WTC11 (cell line): Measurements from ENCODE around the gene ZDHHC22. TPM values are rescaled to one million over a fixed set of nuclear protein-coding genes. Genes with fewer than 3 reads are reported as not detected.

ENCODE experiments used
- ATAC-seq: fragments of 200-7000 bp; cut with Tn5 transposase; 2 replicates; pipeline ENCODE4 v1.10.0; 2021; ENCODE audit warnings: mild to moderate bottlenecking, moderate library complexity
- CTCF ChIA-PET: fragments of 300-600 bp; sonication (Branson Sonifier 250); formaldehyde crosslinking; loops from one replicate; lab custom pipeline; 2021; ENCODE audit warnings: antibody characterized with exemption; lab: Charles Lee
- POLR2A ChIA-PET: fragments of 350-600 bp; sonication (Branson Sonifier 250); formaldehyde crosslinking; loops from one replicate; lab custom pipeline; 2021; ENCODE audit warnings: antibody characterized with exemption; lab: Charles Lee
- DNase-seq: peaks from one replicate; pipeline ENCODE4 v3.0.0; 2021; ENCODE audit warnings: low spot score
- H3K27ac Mint-ChIP-seq: 2 replicates; pipeline ENCODE4 v1.8.0; 2021; ENCODE audit warnings: mixed read lengths
- H3K27me3 Mint-ChIP-seq: 2 replicates; pipeline ENCODE4 v1.8.0; 2021; ENCODE audit warnings: low read depth, mild to moderate bottlenecking, moderate library complexity, mixed read lengths
- H3K36me3 Mint-ChIP-seq: 2 replicates; pipeline ENCODE4 v1.8.0; 2021; ENCODE audit warnings: mixed read lengths
- H3K4me1 Mint-ChIP-seq: 2 replicates; pipeline ENCODE4 v1.8.0; 2022; ENCODE audit warnings: mixed read lengths
- H3K4me3 Mint-ChIP-seq: 2 replicates; pipeline ENCODE4 v1.8.0; 2021; ENCODE audit warnings: mild to moderate bottlenecking, moderate library complexity, mixed read lengths
- H3K9me3 Mint-ChIP-seq: 2 replicates; pipeline ENCODE4 v1.8.0; 2021; ENCODE audit warnings: mixed read lengths
- ARID4B ChIP-seq: sonication (generic); formaldehyde crosslinking; IDR thresholded peaks from 2 replicates; pipeline ENCODE4 v1.8.0; 2023; ENCODE audit warnings: missing genetic modification reagents, mild to moderate bottlenecking, borderline replicate concordance
- E2F5 ChIP-seq: sonication (generic); formaldehyde crosslinking; IDR thresholded peaks from 2 replicates; pipeline ENCODE4 v1.8.1; 2022; ENCODE audit warnings: mild to moderate bottlenecking, moderate library complexity, missing genetic modification reagents
- ERG ChIP-seq: fragments of 250-450 bp; sonication (Bioruptor Pico); IDR thresholded peaks from 2 replicates; pipeline ENCODE4 v1.8.0; 2021; ENCODE audit warnings: mild to moderate bottlenecking
- ESRRA ChIP-seq: sonication (generic); formaldehyde crosslinking; IDR thresholded peaks from 2 replicates; pipeline ENCODE4 v1.8.1; 2022; ENCODE audit warnings: mild to moderate bottlenecking, missing genetic modification reagents, borderline replicate concordance
- ETV6 ChIP-seq: sonication (generic); formaldehyde crosslinking; IDR thresholded peaks from 2 replicates; pipeline ENCODE4 v1.8.1; 2022; ENCODE audit warnings: mild to moderate bottlenecking, missing genetic modification reagents
- FOXJ3 ChIP-seq: sonication (generic); formaldehyde crosslinking; IDR thresholded peaks from 2 replicates; pipeline ENCODE4 v1.9.0; 2021; ENCODE audit warnings: missing genetic modification reagents, mild to moderate bottlenecking, borderline replicate concordance
- FOXP1 ChIP-seq: sonication (generic); formaldehyde crosslinking; IDR thresholded peaks from 2 replicates; pipeline ENCODE4 v1.8.0; 2022; ENCODE audit warnings: missing genetic modification reagents, mild to moderate bottlenecking, moderate library complexity, borderline replicate concordance
- IRF2 ChIP-seq: sonication (generic); formaldehyde crosslinking; IDR thresholded peaks from 2 replicates; pipeline ENCODE4 v1.8.0; 2022; ENCODE audit warnings: low read depth, missing genetic modification reagents, borderline replicate concordance
- JUN ChIP-seq: sonication (generic); formaldehyde crosslinking; IDR thresholded peaks from 2 replicates; pipeline ENCODE4 v1.8.0; 2023; ENCODE audit warnings: mild to moderate bottlenecking, missing genetic modification reagents
- MAX ChIP-seq: sonication (generic); formaldehyde crosslinking; IDR thresholded peaks from 2 replicates; pipeline ENCODE4 v1.8.0; 2022; ENCODE audit warnings: mild to moderate bottlenecking, missing genetic modification reagents
- RELA ChIP-seq: sonication (generic); formaldehyde crosslinking; IDR thresholded peaks from 2 replicates; pipeline ENCODE4 v1.8.1; 2022; ENCODE audit warnings: missing genetic modification reagents, mild to moderate bottlenecking, borderline replicate concordance
- TP53 ChIP-seq: sonication (generic); formaldehyde crosslinking; IDR thresholded peaks from 2 replicates; pipeline ENCODE4 v1.8.1; 2023; ENCODE audit warnings: mild to moderate bottlenecking, missing genetic modification reagents
- USF2 ChIP-seq: sonication (generic); formaldehyde crosslinking; IDR thresholded peaks from 2 replicates; pipeline ENCODE4 v1.8.1; 2023; ENCODE audit warnings: mild to moderate bottlenecking, missing genetic modification reagents, moderate library complexity
- ZNF416 ChIP-seq: fragments of 250-450 bp; sonication (Bioruptor Pico); IDR thresholded peaks from 2 replicates; pipeline ENCODE4 v1.9.0; 2021; ENCODE audit warnings: mild to moderate bottlenecking, inconsistent platforms
- ZNF425 ChIP-seq: fragments of 250-450 bp; sonication (Bioruptor Pico); conservative IDR thresholded peaks from 2 replicates; pipeline ENCODE4 v1.9.0; 2021; ENCODE audit warnings: mild to moderate bottlenecking
- ZNF532 ChIP-seq: fragments of 250-450 bp; sonication (Bioruptor Pico); IDR thresholded peaks from 2 replicates; pipeline ENCODE4 v1.9.0; 2021; ENCODE audit warnings: mild to moderate bottlenecking, borderline replicate concordance
- total RNA-seq: library from RNA; stranded (reverse); gene quantifications from 3 replicates; pipeline ENCODE4 v1.2.3, GENCODE V29; 2021

The ZDHHC22 gene
- total RNA-seq, 1 experiment from 2014 or later, result 47.7 TPM

- TF ChIP-seq USF2 (CRISPR knock-in tag) (no peak), ZNF532 (CRISPR knock-in tag) (no peak), ZNF425 (CRISPR knock-in tag) (no peak), IRF2 (CRISPR knock-in tag) (no peak)
Observed at GRCh38 chr14:77140359-77141213, 1.0 kb downstream of the ZDHHC22 start (continued).

- Mint-ChIP-seq H3K9me3 (no peaks in the 10 kb centered on the region), H3K4me3 (peak overlapping the region; percentile 92), H3K27ac (peak overlapping the region; percentile 32; the same call in 1 of the 2 replicates), H3K36me3 (peaks cover 30% of the 10 kb centered on the region), H3K4me1 (peaks cover 42% of the 10 kb centered on the region), H3K27me3 (peaks cover 4% of the 10 kb centered on the region; the same call in 1 of the 2 replicates)
- ATAC-seq (peak; percentile 58), DNase-seq (peak; percentile 90)
- POLR2A ChIA-PET, result interaction anchor here (0.6 kb wide), 1 partner anchor 167 kb away, joined by 3 read pairs; no protein-coding TSS in a partner anchor
- CTCF ChIA-PET, result interaction anchor here (0.6 to 8.3 kb wide), 20 partner anchors 9 to 238 kb away, joined by 3 to 147 read pairs (median 5); partner anchors contain the start of genes SAMD15, TMED8 and TMEM63C
- TF ChIP-seq ZNF416 (CRISPR knock-in tag) (0 out of 2 replicates have a peak, but pooled peaks have one; percentile 47), TP53 (CRISPR knock-in tag) (0 out of 2 replicates have a peak, but pooled peaks have one; percentile 31), ERG (no peak), JUN (CRISPR knock-in tag) (no peak), FOXJ3 (CRISPR knock-in tag) (no peak), E2F5 (CRISPR knock-in tag) (0 out of 2 replicates have a peak, but pooled peaks have one; percentile 23), FOXP1 (CRISPR knock-in tag) (peak; percentile 32; the same call in 1 of the 2 replicates), ESRRA (CRISPR knock-in tag) (no peak), RELA (0 out of 2 replicates have a peak, but pooled peaks have one; percentile 58), ARID4B (CRISPR knock-in tag) (no peak), MAX (no peak; the same call in none of the 2 replicates), ETV6 (CRISPR knock-in tag) (no peak)
Observed at GRCh38 chr14:77139540-77140358, 1.8 kb downstream of the ZDHHC22 start.
